HepG2 (cell line): ENCODE data around the gene NFE2L1. TPM values are rescaled to one million over a fixed set of nuclear protein-coding genes. Genes with fewer than 3 reads are reported as not detected.

Source experiments
- ARID2 ChIP-seq: sonication (generic); formaldehyde crosslinking; IDR thresholded peaks from 2 replicates; pipeline ENCODE4 v1.8.1; 2022; ENCODE audit warnings: mild to moderate bottlenecking, missing genetic modification reagents, borderline replicate concordance
- CBFB ChIP-seq: sonication (generic); formaldehyde crosslinking; IDR thresholded peaks from 2 replicates; pipeline ENCODE4 v1.4.0; 2020; ENCODE audit warnings: missing genetic modification reagents
- CEBPG ChIP-seq: IDR thresholded peaks from 2 replicates; pipeline ENCODE4 v1.6.1; 2016
- CHD2 ChIP-seq: IDR thresholded peaks from 2 replicates; pipeline ENCODE4 v1.6.1; 2011; ENCODE audit warnings: low read depth, low read length, improper control_type of control experiment
- ELF1 ChIP-seq: sonication (generic); formaldehyde crosslinking; IDR thresholded peaks from 2 replicates; pipeline ENCODE4 v1.4.0; 2020; ENCODE audit warnings: missing genetic modification reagents
- MEF2D ChIP-seq: sonication (generic); formaldehyde crosslinking; IDR thresholded peaks from 2 replicates; pipeline ENCODE4 v1.5.1; 2020; ENCODE audit warnings: mild to moderate bottlenecking, missing genetic modification reagents
- PHF5A ChIP-seq: IDR thresholded peaks from one replicate; pipeline ENCODE4 v1.6.1; 2018; ENCODE audit warnings: low read depth, missing genetic modification reagents; ENCODE audit not compliant: unreplicated experiment
- SP4 ChIP-seq: sonication (generic); formaldehyde crosslinking; IDR thresholded peaks from 2 replicates; pipeline ENCODE4 v1.8.1; 2023; ENCODE audit warnings: mild to moderate bottlenecking, missing genetic modification reagents
- STAT5B ChIP-seq: sonication (generic); formaldehyde crosslinking; IDR thresholded peaks from 2 replicates; pipeline ENCODE4 v1.4.0; 2020; ENCODE audit warnings: missing genetic modification reagents
- TCF7 ChIP-seq: sonication (generic); IDR thresholded peaks from 2 replicates; pipeline ENCODE4 v1.6.1; 2016; ENCODE audit warnings: antibody characterized with exemption, low read depth
- TEAD3 ChIP-seq: optimal IDR thresholded peaks from 2 replicates; pipeline ENCODE3; 2016; ENCODE audit warnings: borderline replicate concordance
- TOPORS ChIP-seq: sonication (generic); formaldehyde crosslinking; IDR thresholded peaks from 2 replicates; pipeline ENCODE4 v1.8.0; 2023; ENCODE audit warnings: mild to moderate bottlenecking, missing genetic modification reagents
- U2AF1 ChIP-seq: fragments of 200-400 bp; formaldehyde crosslinking; optimal IDR thresholded peaks from 2 replicates; pipeline ENCODE3; 2017; ENCODE audit warnings: mild to moderate bottlenecking, low read depth, low read length
- ZBTB1 ChIP-seq: sonication (generic); formaldehyde crosslinking; IDR thresholded peaks from 2 replicates; pipeline ENCODE4 v1.4.0; 2020; ENCODE audit warnings: missing genetic modification reagents, borderline replicate concordance
- ZFP90 ChIP-seq: sonication (generic); formaldehyde crosslinking; IDR thresholded peaks from 2 replicates; pipeline ENCODE4 v1.8.0; 2022; ENCODE audit warnings: missing genetic modification reagents, mild to moderate bottlenecking, inconsistent platforms, borderline replicate concordance
- ZKSCAN8 ChIP-seq: IDR thresholded peaks from 2 replicates; pipeline ENCODE4 v1.6.1; 2016; ENCODE audit warnings: borderline replicate concordance, missing genetic modification reagents, missing compliant biosample characterization
- ZMYM2 ChIP-seq: sonication (generic); formaldehyde crosslinking; IDR thresholded peaks from 2 replicates; pipeline ENCODE4 v1.8.0; 2022; ENCODE audit warnings: mild to moderate bottlenecking, missing genetic modification reagents
- ZNF235 ChIP-seq: sonication (generic); formaldehyde crosslinking; IDR thresholded peaks from 2 replicates; pipeline ENCODE4 v1.8.1; 2023; ENCODE audit warnings: mild to moderate bottlenecking, missing genetic modification reagents, borderline replicate concordance
- ZNF253 ChIP-seq: sonication (generic); formaldehyde crosslinking; IDR thresholded peaks from 2 replicates; pipeline ENCODE4 v1.8.0; 2022; ENCODE audit warnings: mild to moderate bottlenecking, missing genetic modification reagents, borderline replicate concordance
- ZNF33A ChIP-seq: sonication (generic); formaldehyde crosslinking; IDR thresholded peaks from 2 replicates; pipeline ENCODE4 v1.5.1; 2020; ENCODE audit warnings: missing genetic modification reagents, mild to moderate bottlenecking, moderate library complexity, borderline replicate concordance
- ZNF556 ChIP-seq: sonication (generic); formaldehyde crosslinking; IDR thresholded peaks from 2 replicates; pipeline ENCODE4 v1.4.0; 2020; ENCODE audit warnings: mild to moderate bottlenecking, missing genetic modification reagents, borderline replicate concordance
- ZNF557 ChIP-seq: sonication (generic); formaldehyde crosslinking; IDR thresholded peaks from 2 replicates; pipeline ENCODE4 v1.4.0; 2020; ENCODE audit warnings: missing genetic modification reagents
- ZNF563 ChIP-seq: sonication (generic); formaldehyde crosslinking; IDR thresholded peaks from 2 replicates; pipeline ENCODE4 v1.8.0; 2022; ENCODE audit warnings: mild to moderate bottlenecking, moderate library complexity, missing genetic modification reagents
- ZNF781 ChIP-seq: sonication (generic); formaldehyde crosslinking; IDR thresholded peaks from 2 replicates; pipeline ENCODE4 v1.5.1; 2020; ENCODE audit warnings: borderline replicate concordance, mild to moderate bottlenecking, missing genetic modification reagents; ENCODE audit errors: not compliant biosample characterization
- ZNF816 ChIP-seq: sonication (generic); formaldehyde crosslinking; IDR thresholded peaks from 2 replicates; pipeline ENCODE4 v1.8.0; 2022; ENCODE audit warnings: missing genetic modification reagents, mild to moderate bottlenecking, borderline replicate concordance
- polyA plus RNA-seq, 8 experiments: library from polyadenylated mRNA; depleted of rRNA in 3 of 8; stranded (reverse) in 7 of 8; unstranded in 1 of 8; fragments of >200 nt; fragmentation: Illumina TruSeq in 4 of 8; extraction: Trizol in 4 of 8; gene quantifications; 2 replicates each; pipeline versions ENCODE4 v1.2.1 to v1.2.3, GENCODE V29; 2011 to 2016; ENCODE audit warnings: low read depth in 4 of 8, missing spikeins in 1 of 8, mixed read lengths in 1 of 8; ENCODE audit not compliant: insufficient read depth in 1 of 8
- total RNA-seq, 5 experiments: library from RNA; depleted of rRNA; stranded (reverse); fragments of >200 nt; fragmentation: Illumina TruSeq; extraction: Trizol; gene quantifications; 2 replicates each; pipeline ENCODE4 v1.2.3, GENCODE V29; 2016; ENCODE audit warnings: low read depth in 1 of 5
- TF ChIP-seq, protein P1 (sequence below): sonication (generic); formaldehyde crosslinking; IDR thresholded peaks from 2 replicates; pipeline ENCODE4 v1.4.0; 2020; ENCODE audit warnings: mild to moderate bottlenecking, missing genetic modification reagents
- TF ChIP-seq, protein P2 (sequence below): sonication (generic); formaldehyde crosslinking; IDR thresholded peaks from 2 replicates; pipeline ENCODE4 v1.5.0; 2020; ENCODE audit warnings: missing genetic modification reagents
- TF ChIP-seq, protein P3 (sequence below): IDR thresholded peaks from 2 replicates; pipeline ENCODE4 v1.6.1; 2012; ENCODE audit warnings: low read depth, low read length, improper control_type of control experiment

The NFE2L1 gene
- total and polyA plus RNA-seq, 2 of the 13 experiments (the other 11 are each of a cell fraction or from before 2014, with no cell fraction given), result 67.0 to 234 TPM

DNA sequence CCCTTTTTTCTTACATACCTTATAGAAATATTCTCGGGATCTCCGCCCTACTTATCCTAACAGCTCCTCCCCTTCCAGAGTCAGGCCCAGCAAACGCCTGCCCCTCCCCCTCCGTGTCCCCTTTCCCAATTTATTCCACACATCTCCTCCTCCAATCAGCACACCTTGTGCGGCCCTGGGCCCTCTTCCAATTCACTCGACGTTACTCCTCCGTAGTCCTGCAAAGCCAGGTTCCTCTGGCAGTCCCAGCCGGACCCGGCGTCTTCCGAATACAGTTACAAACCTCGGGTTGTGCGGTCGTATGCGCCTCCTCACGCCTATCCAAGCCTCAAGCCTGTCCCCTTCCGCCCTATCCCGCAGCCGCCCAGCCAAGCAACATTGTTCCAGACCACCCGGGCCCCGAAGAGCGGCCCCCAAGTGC lies 52.4 kb downstream of the NFE2L1 start (continued):
- TF ChIP-seq ZNF253 (CRISPR knock-in tag), result peak; percentile 28; the same call in 1 of the 2 replicates
- TF ChIP-seq ZNF557 (CRISPR knock-in tag), result no peak
- TF ChIP-seq ZNF816 (CRISPR knock-in tag), result peak; percentile 85; the same call in 1 of the 2 replicates
- 0 out of 2 replicates have a peak, but pooled peaks have one; percentile 15 for TF ChIP-seq ZNF33A (CRISPR knock-in tag)
- TF ChIP-seq, protein P1, sequence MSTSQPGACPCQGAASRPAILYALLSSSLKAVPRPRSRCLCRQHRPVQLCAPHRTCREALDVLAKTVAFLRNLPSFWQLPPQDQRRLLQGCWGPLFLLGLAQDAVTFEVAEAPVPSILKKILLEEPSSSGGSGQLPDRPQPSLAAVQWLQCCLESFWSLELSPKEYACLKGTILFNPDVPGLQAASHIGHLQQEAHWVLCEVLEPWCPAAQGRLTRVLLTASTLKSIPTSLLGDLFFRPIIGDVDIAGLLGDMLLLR (CRISPR knock-in tag), result peak; percentile 6; the same call in 1 of the 2 replicates
- no peak for TF ChIP-seq ZNF563 (CRISPR knock-in tag)
- TF ChIP-seq ZNF556, result 0 out of 2 replicates have a peak, but pooled peaks have one; percentile 47
- 0 out of 2 replicates have a peak, but pooled peaks have one; percentile 8 for TF ChIP-seq ELF1
- 0 out of 2 replicates have a peak, but pooled peaks have one; percentile 2 for TF ChIP-seq TCF7
- 0 out of 2 replicates have a peak, but pooled peaks have one; percentile 17 for TF ChIP-seq ZFP90 (CRISPR knock-in tag)
- TF ChIP-seq CEBPG (CRISPR knock-in tag), result no peak
- peak; percentile 18; the same call in 1 of the 2 replicates for TF ChIP-seq TOPORS (CRISPR knock-in tag)
- peak; percentile 4 for TF ChIP-seq U2AF1
- no peak for TF ChIP-seq STAT5B (CRISPR knock-in tag)
- 0 out of 2 replicates have a peak, but pooled peaks have one; percentile 10 for TF ChIP-seq CHD2
- no peak for TF ChIP-seq ZMYM2 (CRISPR knock-in tag)
- TF ChIP-seq TEAD3 (CRISPR knock-in tag), result peak; percentile 18
- TF ChIP-seq ZNF781 (CRISPR knock-in tag), result peak; percentile 20
- TF ChIP-seq ZBTB1 (CRISPR knock-in tag), result 0 out of 2 replicates have a peak, but pooled peaks have one; percentile 29
- no peak for TF ChIP-seq ZNF235 (CRISPR knock-in tag)
- no peak for TF ChIP-seq ZKSCAN8
- TF ChIP-seq ARID2, result 0 out of 2 replicates have a peak, but pooled peaks have one; percentile 11
- TF ChIP-seq SP4, result 0 out of 2 replicates have a peak, but pooled peaks have one; percentile 13
- 0 out of 2 replicates have a peak, but pooled peaks have one; percentile 1 for TF ChIP-seq CBFB (CRISPR knock-in tag)
- no peak for TF ChIP-seq PHF5A (CRISPR knock-in tag)
- TF ChIP-seq MEF2D, result 0 out of 2 replicates have a peak, but pooled peaks have one; percentile 59
- TF ChIP-seq, protein P2, sequence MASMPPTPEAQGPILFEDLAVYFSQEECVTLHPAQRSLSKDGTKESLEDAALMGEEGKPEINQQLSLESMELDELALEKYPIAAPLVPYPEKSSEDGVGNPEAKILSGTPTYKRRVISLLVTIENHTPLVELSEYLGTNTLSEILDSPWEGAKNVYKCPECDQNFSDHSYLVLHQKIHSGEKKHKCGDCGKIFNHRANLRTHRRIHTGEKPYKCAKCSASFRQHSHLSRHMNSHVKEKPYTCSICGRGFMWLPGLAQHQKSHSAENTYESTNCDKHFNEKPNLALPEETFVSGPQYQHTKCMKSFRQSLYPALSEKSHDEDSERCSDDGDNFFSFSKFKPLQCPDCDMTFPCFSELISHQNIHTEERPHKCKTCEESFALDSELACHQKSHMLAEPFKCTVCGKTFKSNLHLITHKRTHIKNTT, result no peak
- TF ChIP-seq, protein P3, sequence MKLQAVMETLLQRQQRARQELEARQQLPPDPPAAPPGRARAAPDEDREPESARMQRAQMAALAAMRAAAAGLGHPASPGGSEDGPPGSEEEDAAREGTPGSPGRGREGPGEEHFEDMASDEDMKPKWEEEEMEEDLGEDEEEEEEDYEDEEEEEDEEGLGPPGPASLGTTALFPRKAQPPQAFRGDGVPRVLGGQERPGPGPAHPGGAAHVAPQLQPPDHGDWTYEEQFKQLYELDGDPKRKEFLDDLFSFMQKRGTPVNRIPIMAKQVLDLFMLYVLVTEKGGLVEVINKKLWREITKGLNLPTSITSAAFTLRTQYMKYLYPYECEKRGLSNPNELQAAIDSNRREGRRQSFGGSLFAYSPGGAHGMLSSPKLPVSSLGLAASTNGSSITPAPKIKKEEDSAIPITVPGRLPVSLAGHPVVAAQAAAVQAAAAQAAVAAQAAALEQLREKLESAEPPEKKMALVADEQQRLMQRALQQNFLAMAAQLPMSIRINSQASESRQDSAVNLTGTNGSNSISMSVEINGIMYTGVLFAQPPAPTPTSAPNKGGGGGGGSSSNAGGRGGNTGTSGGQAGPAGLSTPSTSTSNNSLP, result 0 out of 2 replicates have a peak, but pooled peaks have one; percentile 22
